GM23248 (cell line): Measurements from ENCODE around the gene ABCB11.

Experiments
- EZH2 ChIP-seq: fragments of 200-600 bp; sonication (generic); IDR thresholded peaks from 2 replicates; pipeline ENCODE4 v1.6.1; 2018; ENCODE audit warnings: antibody characterized with exemption, mild to moderate bottlenecking; ENCODE audit not compliant: insufficient read depth, poor library complexity, severe bottlenecking
- EZH2phosphoT487 ChIP-seq: fragments of 200-600 bp; sonication (generic); IDR thresholded peaks from 2 replicates; pipeline ENCODE4 v1.6.1; 2018; ENCODE audit warnings: antibody characterized with exemption, moderate library complexity, mild to moderate bottlenecking, low read depth; ENCODE audit not compliant: insufficient read depth

- TF ChIP-seq EZH2 (no peak), EZH2phosphoT487 (no peak)
Measured at GRCh38 chr2:168934826-168935225, 96.3 kb downstream of the ABCB11 start.
